ENCODE results near the gene CAPN5.

DNA sequence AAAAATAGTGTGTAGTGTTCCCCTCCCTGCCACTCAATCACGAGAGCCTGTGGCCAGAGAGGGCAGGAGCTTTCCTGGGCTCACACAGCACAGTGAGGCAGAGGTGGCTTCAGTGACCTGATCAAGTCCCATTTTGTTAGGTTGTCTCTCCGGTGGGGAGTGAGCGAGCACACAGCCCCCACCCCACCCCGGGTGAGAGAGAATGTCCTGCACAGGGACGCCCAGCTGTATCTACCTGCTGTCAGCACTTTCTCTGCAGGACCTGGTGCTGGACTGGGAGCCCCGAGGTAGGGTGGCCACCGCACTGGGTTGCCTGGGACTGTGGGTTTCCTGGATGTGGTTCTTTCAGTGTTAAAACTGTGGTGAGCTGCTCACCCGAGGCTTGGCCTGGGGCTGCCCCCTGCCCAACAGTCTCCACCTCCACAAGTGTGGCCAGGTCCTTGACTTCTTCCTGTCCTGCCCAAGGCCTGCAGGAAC is 6.1 kb downstream of the CAPN5 start:
- TF ChIP-seq, protein P1, sequence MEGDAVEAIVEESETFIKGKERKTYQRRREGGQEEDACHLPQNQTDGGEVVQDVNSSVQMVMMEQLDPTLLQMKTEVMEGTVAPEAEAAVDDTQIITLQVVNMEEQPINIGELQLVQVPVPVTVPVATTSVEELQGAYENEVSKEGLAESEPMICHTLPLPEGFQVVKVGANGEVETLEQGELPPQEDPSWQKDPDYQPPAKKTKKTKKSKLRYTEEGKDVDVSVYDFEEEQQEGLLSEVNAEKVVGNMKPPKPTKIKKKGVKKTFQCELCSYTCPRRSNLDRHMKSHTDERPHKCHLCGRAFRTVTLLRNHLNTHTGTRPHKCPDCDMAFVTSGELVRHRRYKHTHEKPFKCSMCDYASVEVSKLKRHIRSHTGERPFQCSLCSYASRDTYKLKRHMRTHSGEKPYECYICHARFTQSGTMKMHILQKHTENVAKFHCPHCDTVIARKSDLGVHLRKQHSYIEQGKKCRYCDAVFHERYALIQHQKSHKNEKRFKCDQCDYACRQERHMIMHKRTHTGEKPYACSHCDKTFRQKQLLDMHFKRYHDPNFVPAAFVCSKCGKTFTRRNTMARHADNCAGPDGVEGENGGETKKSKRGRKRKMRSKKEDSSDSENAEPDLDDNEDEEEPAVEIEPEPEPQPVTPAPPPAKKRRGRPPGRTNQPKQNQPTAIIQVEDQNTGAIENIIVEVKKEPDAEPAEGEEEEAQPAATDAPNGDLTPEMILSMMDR (IDR thresholded peaks at IDR 0.05; ENCODE audit: low read length) = no peak
- TF ChIP-seq EZH2 (IDR thresholded peaks at IDR 0.05; ENCODE audit: borderline replicate concordance, low read length) = no peak
